Endometrial microvascular endothelial cells (primary cell): ENCODE data around the gene HIVEP3. TPM values are rescaled to one million over a fixed set of nuclear protein-coding genes. Genes with fewer than 3 reads are reported as not detected.

Source experiments
- in situ Hi-C: cut with HindIII; loops from 2 replicates; pipeline ENCODE4 v1.10.0; 2017; ENCODE audit warnings: low sequenced_read_pairs, low pct_unique_long_range_greater_than_20kb; ENCODE audit errors: inconsistent ontology term
- total RNA-seq: library from RNA; depleted of rRNA; stranded (reverse); fragments of >200 nt; gene quantifications from one replicate; pipeline ENCODE4 v1.2.3, GENCODE V29; 2015; ENCODE audit errors: inconsistent ontology term

The HIVEP3 gene
- total RNA-seq, 1 donor from 2014 or later: 4.4 TPM

DNA sequence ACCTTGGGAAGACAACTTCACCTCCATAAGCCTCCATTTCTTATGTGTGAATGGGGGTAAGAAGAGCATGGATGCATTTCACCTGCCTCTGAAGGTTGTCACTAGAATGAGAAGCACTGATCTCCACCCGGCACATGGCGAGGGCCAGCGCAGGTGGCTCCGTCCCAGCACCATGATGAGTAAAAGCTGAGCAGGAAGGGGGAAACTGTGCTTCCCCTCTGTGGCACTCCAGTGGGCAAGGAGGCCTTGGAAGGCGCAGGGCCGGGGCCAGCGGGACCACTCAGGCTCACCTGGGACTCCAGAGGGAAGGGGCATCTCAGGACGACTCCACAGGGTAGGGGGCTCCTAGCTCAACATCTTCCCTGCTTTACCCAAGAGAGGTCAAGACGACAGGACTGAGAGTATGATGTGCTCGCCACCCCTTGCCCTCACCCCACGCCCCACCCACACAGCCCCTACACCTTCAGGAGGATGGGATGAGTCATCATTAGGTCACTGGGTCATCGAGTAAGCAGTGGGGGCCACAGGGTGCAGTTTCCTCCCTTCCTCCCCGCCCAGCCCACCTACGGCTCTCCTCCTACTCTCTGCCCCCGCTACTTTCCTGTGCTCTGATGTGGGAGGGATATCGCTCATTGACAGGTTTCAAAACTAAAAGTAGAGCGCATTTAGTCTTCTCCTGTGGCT, 112.1 kb downstream of the HIVEP3 start:
- in situ Hi-C loops: no loop called here

DNA sequence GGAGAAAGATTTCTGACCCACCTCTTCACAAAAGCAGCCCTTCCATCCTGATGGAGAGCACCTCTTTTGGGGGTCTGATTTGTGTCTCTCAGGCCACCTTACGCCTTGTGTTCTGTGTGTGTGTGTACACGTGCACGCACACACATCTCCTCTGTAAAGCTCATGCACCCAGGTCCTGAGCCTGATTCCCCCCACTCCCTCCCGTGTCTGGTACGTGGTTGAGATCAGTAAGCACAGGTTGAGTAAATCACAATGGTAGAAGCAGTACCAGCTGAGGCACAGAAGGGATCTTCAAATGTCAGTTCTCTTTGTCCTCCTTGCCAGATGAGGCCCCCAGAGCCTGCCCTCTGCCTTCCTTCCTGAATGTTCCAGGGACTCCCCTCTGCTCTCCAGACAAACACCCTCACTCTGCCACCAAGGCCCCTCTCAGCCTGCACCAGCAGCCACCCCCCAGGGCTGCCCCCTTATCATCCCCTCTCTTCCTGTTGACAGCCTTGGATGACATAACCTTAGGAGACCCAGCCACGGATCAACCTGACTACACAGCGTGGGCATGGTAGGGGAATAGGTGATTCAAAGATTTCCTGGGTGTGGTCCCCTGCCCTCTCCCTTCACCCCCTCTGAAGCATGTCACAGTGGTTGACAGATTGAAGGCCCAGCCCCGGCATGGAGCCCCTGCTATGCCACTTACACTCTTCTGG, 112.8 kb downstream of the HIVEP3 start:
- in situ Hi-C loops: no loop called here

DNA sequence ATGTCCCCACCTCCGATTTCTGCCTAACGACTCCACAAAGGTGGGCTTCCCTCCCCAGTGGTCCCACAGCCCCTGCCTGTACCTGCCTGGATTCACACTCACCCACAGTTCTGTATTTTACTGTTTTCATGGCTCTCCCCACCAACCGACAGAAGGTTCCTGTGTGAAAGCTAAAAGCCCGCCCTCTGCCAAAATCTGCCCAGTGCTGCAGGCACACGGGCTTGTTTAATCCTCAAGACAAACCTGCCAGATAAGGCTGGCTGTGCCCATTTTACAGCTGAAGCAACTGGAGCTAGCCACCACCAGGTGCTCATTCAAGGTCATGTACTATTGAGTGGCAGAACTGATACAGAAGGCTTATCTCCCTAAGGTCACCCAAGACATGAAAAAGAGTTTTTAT, 114.5 kb downstream of the HIVEP3 start:
- in situ Hi-C loops: no loop called here

DNA sequence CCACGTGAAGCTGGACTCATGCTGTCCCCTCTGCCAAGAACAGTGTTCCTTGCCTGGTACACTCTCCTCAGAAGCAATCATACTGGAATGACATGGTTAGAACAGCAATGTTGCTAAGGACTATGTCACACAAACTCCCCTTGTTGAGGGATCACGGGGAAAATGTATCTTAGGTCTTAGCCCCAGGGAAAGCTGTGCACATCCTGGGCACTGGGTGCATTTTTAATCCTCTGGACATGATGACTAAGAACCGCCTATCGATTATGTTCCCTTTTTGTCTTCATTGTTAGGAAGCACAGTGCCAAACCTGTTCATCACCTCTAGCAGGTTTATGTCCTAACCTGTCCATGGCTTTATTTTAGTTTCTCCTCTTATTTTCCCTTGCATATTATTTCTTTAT, 115.1 kb downstream of the HIVEP3 start:
- in situ Hi-C loops: no loop called here

DNA sequence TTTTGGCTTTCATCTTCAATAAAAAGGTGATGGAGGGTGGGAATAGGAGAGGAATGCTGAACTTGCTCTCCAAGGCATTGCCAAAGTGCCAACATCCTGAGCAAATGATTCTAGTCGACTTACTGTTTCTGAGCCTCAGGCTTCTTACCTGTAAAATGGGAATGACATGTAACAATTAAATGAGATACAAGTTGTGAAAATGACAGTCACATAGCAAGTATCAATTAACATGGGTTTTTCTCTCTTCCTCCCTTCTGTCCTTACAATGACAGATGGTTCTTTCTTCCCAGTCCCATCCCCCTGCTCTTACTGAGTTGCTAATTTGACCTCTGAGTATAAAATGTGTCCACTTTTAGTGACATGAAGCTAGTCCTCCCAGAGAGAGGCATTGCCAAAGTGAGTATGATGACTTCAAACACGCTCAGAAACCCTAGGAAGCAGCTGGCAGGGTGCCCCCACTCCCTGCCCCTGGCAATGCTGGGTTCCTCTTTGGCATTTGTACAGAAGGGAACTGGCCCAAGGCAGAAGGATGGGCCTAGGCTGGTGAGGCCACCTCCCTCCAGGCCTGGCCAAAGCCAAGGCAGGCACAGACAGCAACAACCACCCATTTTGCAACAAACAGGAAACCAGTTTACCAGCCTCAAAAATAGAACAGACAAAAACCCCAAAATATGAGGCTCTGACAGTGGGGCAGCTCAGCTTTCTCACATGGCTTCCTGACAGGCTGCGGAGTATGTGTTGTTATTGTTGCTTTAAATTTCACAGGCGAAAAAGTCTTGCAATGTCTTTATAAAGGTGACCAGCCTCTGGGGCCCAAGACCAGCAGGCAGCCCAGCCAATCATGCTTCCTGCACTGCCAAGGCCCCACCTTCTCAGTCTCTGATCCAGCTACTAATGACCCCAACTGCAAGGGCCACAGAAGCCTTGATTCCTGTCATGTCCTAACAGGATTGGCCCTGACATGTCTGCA, 115.9 kb downstream of the HIVEP3 start:
- in situ Hi-C loops: no loop called here

DNA sequence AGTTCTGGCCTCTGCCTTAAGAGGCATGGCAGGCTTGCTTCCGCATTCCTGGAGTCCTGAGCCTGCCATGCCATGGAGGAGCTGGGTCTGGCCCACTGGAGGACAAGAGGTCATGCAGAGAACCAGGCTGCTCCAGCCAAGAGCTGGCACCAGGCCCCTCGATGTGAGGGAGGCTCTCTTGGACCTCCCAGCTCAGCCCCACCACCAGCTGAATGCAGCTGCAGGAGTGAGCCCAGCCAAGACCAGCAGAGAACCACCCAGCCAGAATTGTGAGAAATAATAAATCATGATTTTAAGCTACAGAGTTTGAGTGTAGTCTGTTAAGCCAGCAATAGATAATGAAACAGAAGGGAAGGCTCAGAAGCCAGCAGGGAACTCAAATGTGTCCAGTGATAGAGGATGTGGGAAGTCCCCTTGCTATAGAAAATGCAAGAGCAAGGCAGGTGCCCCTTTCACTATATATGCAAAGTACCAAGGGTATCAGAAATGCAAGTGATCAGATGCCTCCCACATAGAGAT, 118.4 kb downstream of the HIVEP3 start:
- in situ Hi-C loops: no loop called here

DNA sequence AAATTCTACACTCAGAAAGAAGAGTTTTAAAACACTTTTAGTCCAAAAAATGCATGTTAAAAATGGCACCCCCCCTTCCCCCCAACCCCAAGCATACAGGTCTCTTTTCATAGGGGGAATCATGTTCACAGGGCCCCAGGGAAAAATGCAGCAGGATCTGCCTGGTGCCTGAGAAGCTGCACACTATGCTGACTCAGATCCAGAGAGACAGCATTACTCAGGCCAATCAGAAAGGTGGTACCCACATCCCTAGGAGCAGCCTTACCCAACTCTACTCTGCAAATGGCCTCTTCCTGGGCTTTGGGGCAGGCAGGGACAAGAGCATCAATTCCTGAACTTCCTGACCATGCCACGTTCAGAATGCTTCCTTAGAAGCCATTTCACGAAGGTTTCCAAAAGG, 119.0 kb downstream of the HIVEP3 start:
- in situ Hi-C loops: no loop called here

DNA sequence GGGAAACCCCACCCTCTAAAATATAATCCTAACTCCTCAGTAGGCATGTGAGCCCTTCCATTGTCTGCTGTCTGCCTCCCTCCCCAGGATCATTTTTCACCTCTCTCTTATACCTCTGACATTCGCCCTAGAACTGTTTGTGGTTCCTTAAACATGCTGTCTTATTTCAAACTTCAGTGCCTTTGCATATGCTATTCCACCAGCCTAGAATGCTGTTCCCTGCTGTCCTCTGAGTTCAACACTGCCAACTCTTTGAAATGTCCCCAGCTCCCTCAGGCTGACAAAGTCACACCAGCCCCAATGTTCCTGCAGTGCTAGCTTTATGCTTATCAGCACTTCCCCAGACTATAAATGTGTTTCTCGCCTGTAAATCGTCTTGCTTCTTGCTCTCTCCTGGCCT, 119.5 kb downstream of the HIVEP3 start:
- in situ Hi-C loops: no loop called here

DNA sequence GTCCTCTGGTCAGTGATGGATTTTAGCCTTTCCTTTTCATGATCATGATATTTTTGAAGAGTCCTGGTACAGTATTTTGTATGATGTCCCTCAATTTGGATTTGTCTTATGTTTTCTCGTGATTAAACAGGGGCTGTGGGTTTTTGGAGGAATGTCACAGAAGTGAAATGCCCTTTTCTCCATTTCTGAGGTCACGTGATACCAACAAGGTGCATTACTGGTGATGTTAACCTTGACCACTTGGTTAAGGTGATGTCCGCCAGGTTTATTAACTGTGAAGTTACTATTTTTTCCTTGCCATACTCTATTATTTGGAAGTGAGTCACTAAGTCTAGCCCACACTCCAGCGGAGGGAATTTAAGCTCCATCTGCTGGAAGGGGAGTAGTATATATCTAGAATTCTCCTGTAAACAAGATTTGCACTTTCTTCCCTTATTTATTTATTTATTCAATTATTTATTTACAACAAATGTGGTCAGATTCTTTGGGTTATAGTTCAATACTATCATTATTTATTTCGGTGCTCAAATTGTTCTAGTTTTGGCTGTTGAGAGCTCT, 123.4 kb downstream of the HIVEP3 start:
- in situ Hi-C loops: no loop called here

DNA sequence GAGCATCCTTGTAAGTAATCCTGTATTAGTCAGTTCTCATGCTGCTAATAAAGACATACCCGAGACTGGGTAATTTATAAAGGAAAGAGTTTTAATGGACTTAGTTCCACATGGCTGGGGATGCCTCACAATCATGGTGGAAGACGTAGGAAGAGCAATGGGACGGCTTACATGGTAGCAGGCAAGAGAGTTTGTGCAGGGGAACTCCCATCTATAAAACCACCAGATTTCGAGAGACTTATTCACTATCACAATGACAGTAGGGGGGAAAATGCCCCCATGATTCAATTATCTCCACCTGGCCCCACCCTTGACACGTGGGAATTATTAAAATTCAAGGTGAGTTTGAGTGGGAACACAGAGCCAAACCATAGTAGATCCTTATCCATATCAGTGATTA, 124.7 kb downstream of the HIVEP3 start:
- in situ Hi-C loops: no loop called here

DNA sequence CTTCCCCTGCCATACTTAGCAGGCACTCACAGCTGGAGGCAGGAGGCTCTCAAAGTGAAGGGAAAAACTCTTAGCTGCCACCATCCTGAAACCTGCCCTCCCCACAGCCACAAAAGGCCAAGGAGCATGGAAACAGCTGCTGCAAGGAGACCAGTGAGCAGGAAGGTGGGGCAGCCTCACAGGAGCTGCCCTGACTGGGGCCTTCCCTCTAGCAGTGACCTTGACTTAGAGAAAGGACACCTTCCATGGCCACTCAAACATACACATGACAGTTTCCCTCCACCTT, 126.3 kb downstream of the HIVEP3 start:
- in situ Hi-C loops: no loop called here

DNA sequence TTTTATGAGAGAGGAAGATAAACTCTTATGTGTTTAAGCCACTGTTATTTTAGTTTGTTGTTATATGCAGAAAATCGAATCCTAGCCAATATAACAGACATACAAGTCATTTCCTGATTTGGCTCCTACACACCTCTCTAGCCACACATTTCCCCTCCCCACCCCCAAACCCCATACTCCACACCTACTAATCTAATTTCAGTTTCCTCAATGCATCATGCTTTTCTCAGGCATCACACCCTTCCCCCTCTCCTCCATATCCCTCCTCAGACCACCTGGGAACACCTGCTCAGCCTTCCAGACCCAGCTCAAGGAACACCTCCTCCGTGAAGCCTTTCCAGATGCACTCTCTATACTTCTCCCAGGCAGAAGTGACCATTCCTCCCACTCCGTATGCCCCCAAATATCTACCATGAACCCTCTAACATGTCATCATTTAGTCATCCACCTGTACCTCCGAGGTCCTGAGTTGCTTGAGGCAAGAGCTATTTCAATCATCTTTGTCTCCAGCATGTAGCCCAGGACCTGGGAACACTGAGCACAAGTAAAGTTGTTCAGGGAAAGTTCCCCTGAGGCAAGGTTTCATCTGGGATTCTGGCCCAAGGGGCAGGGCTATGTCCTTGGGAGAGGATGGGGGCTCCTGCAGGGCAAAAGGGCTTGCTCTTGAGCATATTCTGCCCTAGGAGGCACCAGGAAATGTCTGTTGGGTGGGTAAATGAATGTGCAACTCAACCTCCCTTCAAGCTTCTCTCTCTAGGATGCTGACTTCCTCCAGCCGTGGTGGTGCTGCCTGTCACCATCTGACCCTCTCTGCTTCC, 126.8 kb downstream of the HIVEP3 start:
- in situ Hi-C loops: no loop called here

DNA sequence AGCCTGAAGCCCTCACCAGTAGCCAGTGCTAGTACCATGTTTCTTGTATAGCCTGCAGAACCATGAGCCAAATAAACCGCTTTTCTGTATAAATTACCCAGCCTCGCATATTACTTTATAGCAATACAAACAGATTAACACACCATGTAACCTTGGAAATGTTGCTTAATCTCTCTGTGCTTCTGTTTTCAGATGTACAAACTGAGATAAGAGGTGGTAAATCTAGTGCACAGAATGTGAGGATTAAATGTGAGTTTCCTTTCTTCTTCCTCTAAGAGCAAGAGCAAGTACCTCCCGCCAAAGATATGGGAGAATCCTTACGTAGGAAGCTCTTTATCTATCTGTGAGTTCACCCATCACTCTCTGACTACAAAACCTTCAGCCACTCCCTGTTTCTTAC, 128.4 kb downstream of the HIVEP3 start:
- in situ Hi-C loops: no loop called here

DNA sequence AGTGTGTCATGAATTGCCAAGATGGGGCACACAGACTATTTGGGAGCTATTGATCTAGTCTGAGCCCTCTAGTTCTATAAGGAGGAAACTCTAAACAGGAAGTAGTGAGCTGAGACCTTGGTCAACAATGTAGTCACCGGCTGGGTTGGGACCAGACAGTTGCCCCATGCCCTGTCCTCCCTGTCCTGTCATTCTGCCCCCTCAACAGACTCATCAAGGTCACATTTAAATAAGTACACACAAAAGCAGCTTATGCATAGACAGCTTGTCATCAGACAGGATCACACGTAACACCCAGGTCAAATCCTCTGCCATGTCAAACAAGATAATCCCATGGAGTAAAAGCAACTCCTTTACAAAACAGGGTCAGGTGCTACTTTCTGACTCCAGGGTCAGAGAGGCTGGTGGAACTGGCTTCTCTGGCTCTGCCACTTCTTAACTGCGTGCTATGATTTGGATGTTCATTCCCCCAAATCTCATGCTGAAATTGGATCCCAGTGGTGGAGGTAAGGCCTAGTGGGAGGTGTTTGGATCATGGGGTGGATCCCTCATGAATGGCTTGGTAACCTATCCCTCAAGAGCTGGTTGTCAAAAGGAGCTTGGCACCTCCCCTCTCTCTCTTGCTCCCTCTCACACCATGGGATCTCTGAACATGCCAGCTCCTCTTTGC, 128.9 kb downstream of the HIVEP3 start:
- in situ Hi-C loops: no loop called here

DNA sequence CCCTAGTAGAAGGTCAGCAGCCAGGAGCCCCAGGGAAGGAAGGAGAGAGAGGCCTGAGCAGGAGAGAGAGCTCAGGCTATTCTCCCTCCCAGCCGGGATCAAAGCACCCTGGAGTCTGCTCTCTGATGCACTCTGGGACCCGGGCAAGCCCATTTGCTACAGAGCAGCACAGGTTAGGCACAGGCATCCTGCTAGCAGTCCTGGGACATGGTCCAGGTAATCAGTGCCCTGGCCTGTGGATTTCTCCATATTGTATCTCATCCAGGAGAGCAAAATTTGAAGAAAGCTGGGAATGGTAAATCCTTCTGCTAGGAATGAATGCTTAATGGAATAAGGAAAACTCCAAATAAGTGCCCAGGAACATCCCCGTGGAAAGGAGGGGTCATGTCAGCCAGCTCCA, 130.3 kb downstream of the HIVEP3 start:
- in situ Hi-C loops: no loop called here

DNA sequence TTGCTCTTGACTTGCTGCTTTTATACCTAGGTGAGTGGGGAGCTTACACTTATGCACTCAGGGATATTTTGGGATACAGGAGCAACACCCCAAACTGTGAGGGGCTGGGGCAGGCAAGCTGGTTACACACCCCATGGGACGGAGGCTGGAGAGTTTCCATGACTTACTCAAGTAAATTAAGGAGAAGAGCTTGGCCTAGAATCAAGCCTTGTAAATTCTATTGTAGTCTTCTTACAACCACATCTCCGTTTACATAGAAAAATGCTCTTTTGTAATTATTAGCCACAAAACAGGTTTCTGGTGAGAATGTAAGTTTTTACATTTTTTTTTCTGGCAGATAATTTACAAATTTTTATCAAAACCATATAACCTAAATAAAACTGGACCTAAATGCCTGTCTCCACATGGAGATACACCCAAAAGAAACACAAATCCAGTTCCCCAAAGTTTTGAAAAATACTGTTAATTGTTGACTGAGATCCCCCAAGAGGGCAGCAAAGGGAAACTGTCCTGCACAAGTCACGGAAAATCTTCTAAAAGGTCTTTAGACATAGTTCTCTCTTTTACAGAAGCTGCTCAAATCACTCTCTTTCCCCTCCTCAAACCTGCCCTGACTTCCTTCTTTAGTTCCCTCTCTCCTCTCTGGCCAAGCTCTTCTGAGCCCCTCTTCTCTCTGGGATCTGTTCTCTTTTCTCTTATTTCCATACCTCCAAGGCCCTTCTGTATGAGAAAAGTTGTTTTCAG, 134.0 kb downstream of the HIVEP3 start:
- in situ Hi-C loops: no loop called here

DNA sequence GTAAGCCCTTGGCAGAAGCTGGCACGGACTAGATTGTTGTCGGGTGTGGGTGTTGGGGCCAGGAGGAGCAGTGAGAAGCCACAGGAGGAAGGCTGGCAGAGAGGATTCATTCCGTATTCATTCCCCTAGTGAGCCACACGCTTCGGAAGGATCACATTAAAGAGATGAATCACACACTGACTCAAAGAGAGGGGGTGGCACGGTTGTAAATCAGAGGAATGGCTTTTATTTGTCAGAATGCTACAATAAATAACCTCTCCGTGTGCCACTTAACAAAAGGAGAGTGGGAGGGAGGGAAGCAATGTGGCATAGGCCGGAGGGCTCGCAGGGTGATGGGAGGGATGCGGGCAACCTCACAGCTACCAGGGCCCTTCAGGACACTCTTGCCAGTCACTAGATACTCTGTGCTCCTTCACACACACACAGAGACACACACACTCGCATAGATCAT, 135.5 kb downstream of the HIVEP3 start:
- in situ Hi-C loops: no loop called here
